Right atrium auricular region (tissue), 2 donors: ENCODE measurements around the gene NIT2. TPM values are rescaled to one million over a fixed set of nuclear protein-coding genes. Genes with fewer than 3 reads are reported as not detected.

ENCODE experiments used
- DNase-seq: peaks from one replicate; pipeline ENCODE4 v3.0.0-alpha.2; 2019; ENCODE audit warnings: low spot score
- H3K27ac ChIP-seq, 2 donors: fragments of 200-600 bp; sonication (generic); 1 replicate in 1 of 2; 2 replicates in 1 of 2; pipeline ENCODE4 v1.5.1; 2016 to 2019
- H3K27me3 ChIP-seq, 2 donors: fragments of 200-600 bp; sonication (generic); one replicate each; pipeline versions ENCODE4 v1.5.1 to v1.6.0; 2017 to 2019
- H3K36me3 ChIP-seq: fragments of 200-600 bp; sonication (generic); one replicate; pipeline ENCODE4 v1.5.1; 2016
- H3K4me1 ChIP-seq, 2 donors: fragments of 200-600 bp; sonication (generic); one replicate each; pipeline versions ENCODE4 v1.5.1 to v1.6.0; 2017 to 2019
- H3K4me3 ChIP-seq, 2 donors: fragments of 200-600 bp; sonication (generic); 1 replicate in 1 of 2; 2 replicates in 1 of 2; pipeline ENCODE4 v1.5.1; 2017 to 2019; ENCODE audit warnings: mild to moderate bottlenecking in 1 of 2, moderate library complexity in 1 of 2
- H3K9me3 ChIP-seq, 2 donors: fragments of 200-600 bp; sonication (generic); one replicate each; pipeline ENCODE4 v1.5.1; 2019
- CTCF ChIP-seq, 2 donors: fragments of 200-600 bp; sonication (generic); IDR thresholded peaks; one replicate each; pipeline ENCODE4 v1.5.1; 2019; ENCODE audit warnings: antibody characterized with exemption in 2 of 2
- total RNA-seq, 2 donors: library from RNA; depleted of rRNA; stranded (reverse); fragments of >200 nt; gene quantifications; one replicate each; pipeline ENCODE4 v1.1.0, GENCODE V29; 2016

NIT2 gene, protein sequence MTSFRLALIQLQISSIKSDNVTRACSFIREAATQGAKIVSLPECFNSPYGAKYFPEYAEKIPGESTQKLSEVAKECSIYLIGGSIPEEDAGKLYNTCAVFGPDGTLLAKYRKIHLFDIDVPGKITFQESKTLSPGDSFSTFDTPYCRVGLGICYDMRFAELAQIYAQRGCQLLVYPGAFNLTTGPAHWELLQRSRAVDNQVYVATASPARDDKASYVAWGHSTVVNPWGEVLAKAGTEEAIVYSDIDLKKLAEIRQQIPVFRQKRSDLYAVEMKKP
- total RNA-seq = 10 to 100 TPM; 12.3 to 15.4 TPM

DNA sequence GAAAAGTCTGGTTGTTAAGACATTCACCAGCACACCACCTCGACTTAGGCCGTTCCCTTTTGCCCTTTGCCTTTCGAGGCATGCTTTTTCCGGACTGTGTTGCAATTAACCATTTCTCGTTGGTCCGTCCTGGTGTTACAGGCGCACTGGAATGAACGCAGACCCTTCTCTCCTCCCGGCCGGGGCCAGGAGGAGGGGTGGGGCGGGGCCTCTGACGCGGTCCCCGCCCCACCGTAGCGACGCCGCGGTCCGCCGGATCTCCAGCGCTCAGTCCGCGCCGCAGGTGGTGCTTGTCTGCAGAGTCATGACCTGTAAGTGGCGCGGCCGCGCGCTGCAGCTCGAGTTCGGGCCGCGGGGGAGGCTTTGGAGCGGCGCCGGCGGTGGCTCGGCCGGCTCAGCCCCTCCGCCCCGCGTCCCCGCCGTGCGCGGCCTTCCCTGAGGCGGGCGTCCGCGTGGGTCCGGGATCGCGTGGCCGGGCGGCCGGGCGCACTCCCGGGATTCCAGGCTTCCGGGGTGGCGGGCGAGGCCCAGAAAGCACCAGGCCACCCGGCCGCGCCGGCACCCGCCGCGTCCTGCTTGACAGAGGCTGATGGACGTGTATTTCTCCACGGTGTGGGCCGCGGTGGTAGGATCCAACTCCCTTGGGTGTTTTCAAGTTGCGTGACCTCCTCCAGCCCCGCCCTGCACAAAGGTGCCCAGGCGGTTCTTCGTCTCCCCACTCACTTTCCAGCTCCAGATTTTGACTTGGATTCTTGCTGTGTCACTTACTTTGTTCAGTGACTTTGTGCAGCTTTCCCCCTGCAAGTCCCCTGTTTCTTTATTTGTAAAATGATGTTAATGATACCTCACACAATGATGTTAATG lies at the start of gene NIT2:
Gene NIT2, plus strand, starts transcription at position 270 of the 864 bp plus-strand sequence. Its CDS starts 35 bp downstream, at position 305.
- H3K9me3 ChIP-seq = no peaks in the 10 kb centered on the region
- H3K36me3 ChIP-seq = peaks cover 8% of the 10 kb centered on the region
- H3K4me1 ChIP-seq = peaks cover 0 to 12% of the 10 kb centered on the region in 2 donors
- H3K4me3 ChIP-seq = peak within 1 kb of the TSS; percentile 57 to 74
- H3K27me3 ChIP-seq = no peaks in the 10 kb centered on the region
- H3K27ac ChIP-seq = peak within 1 kb of the TSS; percentile 78 to 86
- TF ChIP-seq CTCF (IDR thresholded peaks at IDR 0.05) = no peak
- DNase-seq = peak; percentile 84

GRCh38 chr3:100288288-100288894 lies 46.2 kb upstream of the NIT2 start:
- no peaks in the 10 kb centered on the region for H3K27me3 ChIP-seq
- peaks cover 49% of the 10 kb centered on the region for H3K36me3 ChIP-seq
- no peak overlapping the region for H3K4me3 ChIP-seq
- no peak for DNase-seq
- H3K27ac ChIP-seq = no peak overlapping the region
- no peaks in the 10 kb centered on the region for H3K9me3 ChIP-seq
- peaks cover 0 to 4% of the 10 kb centered on the region in 2 donors for H3K4me1 ChIP-seq
- no peak for TF ChIP-seq CTCF (IDR thresholded peaks at IDR 0.05)

DNA sequence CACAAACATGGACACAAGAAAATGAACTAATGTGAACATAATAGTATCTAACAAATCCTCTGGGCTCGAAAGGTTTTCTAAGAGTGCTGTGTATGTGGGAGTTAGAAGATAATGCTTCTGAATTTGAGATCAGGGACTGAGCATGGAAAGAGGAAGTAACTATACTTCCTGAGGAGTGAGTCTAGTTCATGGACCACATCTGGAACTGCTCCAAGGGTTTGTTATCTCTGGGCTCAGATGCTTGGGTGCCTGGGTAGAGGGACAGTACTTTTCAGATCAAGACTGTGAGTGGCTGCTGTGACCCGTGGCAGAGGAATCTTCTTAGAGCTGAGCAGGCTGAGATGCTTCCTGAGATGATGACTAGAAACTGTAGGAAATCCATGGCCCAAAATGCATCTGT lies 45.2 kb upstream of the NIT2 start:
- no peak for TF ChIP-seq CTCF (IDR thresholded peaks at IDR 0.05)
- peaks cover 43% of the 10 kb centered on the region for H3K36me3 ChIP-seq

GRCh38 chr3:100295089-100295488 lies 39.5 kb upstream of the NIT2 start:
- Histone ChIP-seq H3K4me1 (no peaks in the 10 kb centered on the region), H3K27ac (no peak overlapping the region), H3K9me3 (no peaks in the 10 kb centered on the region), H3K27me3 (no peaks in the 10 kb centered on the region), H3K36me3 (peaks cover 51% of the 10 kb centered on the region), H3K4me3 (no peak overlapping the region)
- no peak for TF ChIP-seq CTCF (IDR thresholded peaks at IDR 0.05)
- DNase-seq = no peak

More for the DNA sequence above, 45.2 kb upstream of the NIT2 start:
- no peaks in the 10 kb centered on the region for H3K27me3 ChIP-seq
- no peak for DNase-seq
- H3K27ac ChIP-seq = no peak overlapping the region
- H3K9me3 ChIP-seq = no peaks in the 10 kb centered on the region
- H3K4me1 ChIP-seq = peaks cover 0 to 4% of the 10 kb centered on the region in 2 donors
- H3K4me3 ChIP-seq = no peak overlapping the region

GRCh38 chr3:100297784-100298183 lies 36.8 kb upstream of the NIT2 start:
- H3K9me3 ChIP-seq = no peaks in the 10 kb centered on the region
- H3K36me3 ChIP-seq = peaks cover 40% of the 10 kb centered on the region
- no peak for TF ChIP-seq CTCF (IDR thresholded peaks at IDR 0.05)
- no peaks in the 10 kb centered on the region for H3K4me1 ChIP-seq
- no peak for DNase-seq
- H3K27ac ChIP-seq = no peak overlapping the region
- H3K4me3 ChIP-seq = no peak overlapping the region
- H3K27me3 ChIP-seq = no peaks in the 10 kb centered on the region
